HepG2 (cell line): ENCODE results near the gene ZNF638.

ENCODE experiments used
- RAD21 ChIP-seq: fragments of 450-650 bp; formaldehyde crosslinking; IDR thresholded peaks from 2 replicates; pipeline ENCODE4 v1.5.0; 2020; ENCODE audit warnings: mild to moderate bottlenecking
- RXRA ChIP-seq: sonication (generic); formaldehyde crosslinking; IDR thresholded peaks from 2 replicates; pipeline ENCODE4 v1.5.1; 2020; ENCODE audit warnings: missing genetic modification reagents

GRCh38 chr2:71298914-71299313 is 32.7 kb upstream of the ZNF638 start:
- TF ChIP-seq RXRA (CRISPR knock-in tag) (no peak), RAD21 (CRISPR knock-in tag) (no peak)
